Sigmoid colon (tissue), 7 donors: ENCODE results near the gene CECR2. TPM values are rescaled to one million over a fixed set of nuclear protein-coding genes. Genes with fewer than 3 reads are reported as not detected.

Experiments
- DNase-seq: peaks from one replicate; pipeline ENCODE4 v3.0.0-alpha.2; 2019
- H3K27ac ChIP-seq, 4 donors: fragments of 200-600 bp; sonication (generic); one replicate each; pipeline ENCODE4 v1.5.1; 2016 to 2019; ENCODE audit warnings: mild to moderate bottlenecking in 1 of 4
- H3K27me3 ChIP-seq, 3 donors: fragments of 200-600 bp; sonication (generic); one replicate each; pipeline ENCODE4 v1.5.1; 2019; ENCODE audit warnings: mild to moderate bottlenecking in 1 of 3
- H3K36me3 ChIP-seq, 4 donors: fragments of 200-600 bp; sonication (generic); one replicate each; pipeline ENCODE4 v1.5.1; 2016 to 2019
- H3K4me1 ChIP-seq, 4 donors: fragments of 200-600 bp; sonication (generic); one replicate each; pipeline ENCODE4 v1.5.1; 2017 to 2019
- H3K4me3 ChIP-seq, 4 donors: fragments of 200-600 bp; sonication (generic); one replicate each; pipeline ENCODE4 v1.5.1; 2017 to 2019; ENCODE audit warnings: mild to moderate bottlenecking in 2 of 4, moderate library complexity in 1 of 4
- H3K9me3 ChIP-seq, 4 donors: fragments of 200-600 bp in 3 of 4; sonication (generic) in 3 of 4; one replicate each; pipeline versions ENCODE4 v1.5.1 to v1.6.1; 2013 to 2019
- EP300 ChIP-seq, 4 donors: sonication (generic); formaldehyde crosslinking; IDR thresholded peaks; one replicate each; pipeline ENCODE4 v1.6.1; 2017; ENCODE audit warnings: antibody characterized with exemption in 4 of 4
- POLR2A ChIP-seq, 2 donors: fragments of 450-650 bp; IDR thresholded peaks; one replicate each; pipeline ENCODE4 v1.6.1; 2016; ENCODE audit warnings: antibody characterized with exemption in 2 of 2, mild to moderate bottlenecking in 2 of 2, moderate library complexity in 2 of 2
- POLR2AphosphoS5 ChIP-seq, 4 donors: sonication (generic); formaldehyde crosslinking; IDR thresholded peaks; one replicate each; pipeline ENCODE4 v1.6.1; 2017; ENCODE audit warnings: antibody characterized with exemption in 4 of 4
- WGBS, 2 donors: extraction: QIAGEN DNeasy Blood & Tissue Kit; methylation state at CpG; one replicate each; pipeline ENCODE4 v1.1.7; 2013; 5-methylcytosine and 5-hydroxymethylcytosine counted together
- intact Hi-C: fragments of 100-400 bp; cut with DNase I; formaldehyde crosslinking; loops from one replicate; pipeline ENCODE4 v1.15.1; 2023
- polyA plus RNA-seq, 3 donors: library from polyadenylated mRNA; stranded (reverse); fragments of 200-250 nt; gene quantifications; one replicate each; pipeline ENCODE4 v1.2.3, GENCODE V29; 2013
- total RNA-seq, 4 donors: library from RNA; depleted of rRNA; stranded (reverse); fragments of >200 nt; gene quantifications; one replicate each; pipeline ENCODE4 v1.1.0, GENCODE V29; 2016
- TF ChIP-seq, protein P1 (sequence below), 4 experiments: fragments of 450-650 bp in 3 of 4; fragments of 200-600 bp in 1 of 4; IDR thresholded peaks; one replicate each; pipeline ENCODE4 v1.5.1; 2016 to 2019; ENCODE audit warnings: antibody characterized with exemption in 4 of 4, mild to moderate bottlenecking in 3 of 4, moderate library complexity in 2 of 4
- donor health status: healthy with polysubstance abuse.
- donor health status: Bipolar disorder and iron deficiency.
- donor health status: healthy.

The CECR2 gene
- total and polyA plus RNA-seq, 7 donors, result 0.39 to 2.8 (median 1.3) TPM; not detected in 1

DNA sequence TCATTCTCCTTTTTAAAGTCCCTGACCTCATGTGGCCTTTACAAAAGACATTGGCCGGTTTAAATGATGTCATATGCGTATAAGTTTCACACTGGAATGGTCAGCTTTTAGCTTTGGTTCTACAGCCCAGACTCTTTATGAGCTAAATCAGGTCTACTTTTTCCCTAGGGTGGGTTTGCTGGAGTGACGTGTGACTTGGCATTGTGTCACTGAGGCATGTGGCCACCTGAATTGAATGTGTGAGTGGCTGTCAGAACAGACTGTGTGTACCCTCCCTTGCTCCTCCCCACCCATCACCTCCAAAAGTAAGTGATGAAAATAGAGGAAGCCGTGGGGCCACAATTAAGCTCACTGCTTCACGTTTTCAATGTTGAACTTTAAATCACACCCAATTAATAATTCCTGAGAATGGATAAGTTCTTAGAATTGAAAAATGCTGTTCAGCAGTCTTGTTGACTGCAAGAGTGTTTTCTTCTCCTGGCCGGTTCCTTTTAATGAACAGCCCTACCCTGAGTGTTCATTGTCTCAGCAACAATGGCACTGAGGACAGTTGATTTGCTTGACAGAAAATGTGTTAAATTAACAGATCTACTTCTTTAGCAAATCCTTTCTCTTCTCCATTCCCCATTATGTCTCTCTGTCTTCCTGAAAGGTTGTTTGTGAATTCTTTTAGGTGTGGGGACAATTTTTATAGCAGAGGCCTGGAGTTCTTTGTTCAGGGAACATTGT is 11.3 kb downstream of the CECR2 start:
- Histone ChIP-seq H3K4me3 (no peak overlapping the region), H3K9me3 (peaks cover 0 to 12% (median 0%) of the 10 kb centered on the region in 4 donors), H3K27ac (no peak overlapping the region), H3K4me1 (no peaks in the 10 kb centered on the region), H3K27me3 (peaks cover 0 to 6% (median 0%) of the 10 kb centered on the region in 3 donors), H3K36me3 (no peaks in the 10 kb centered on the region)
- TF ChIP-seq, protein P1, sequence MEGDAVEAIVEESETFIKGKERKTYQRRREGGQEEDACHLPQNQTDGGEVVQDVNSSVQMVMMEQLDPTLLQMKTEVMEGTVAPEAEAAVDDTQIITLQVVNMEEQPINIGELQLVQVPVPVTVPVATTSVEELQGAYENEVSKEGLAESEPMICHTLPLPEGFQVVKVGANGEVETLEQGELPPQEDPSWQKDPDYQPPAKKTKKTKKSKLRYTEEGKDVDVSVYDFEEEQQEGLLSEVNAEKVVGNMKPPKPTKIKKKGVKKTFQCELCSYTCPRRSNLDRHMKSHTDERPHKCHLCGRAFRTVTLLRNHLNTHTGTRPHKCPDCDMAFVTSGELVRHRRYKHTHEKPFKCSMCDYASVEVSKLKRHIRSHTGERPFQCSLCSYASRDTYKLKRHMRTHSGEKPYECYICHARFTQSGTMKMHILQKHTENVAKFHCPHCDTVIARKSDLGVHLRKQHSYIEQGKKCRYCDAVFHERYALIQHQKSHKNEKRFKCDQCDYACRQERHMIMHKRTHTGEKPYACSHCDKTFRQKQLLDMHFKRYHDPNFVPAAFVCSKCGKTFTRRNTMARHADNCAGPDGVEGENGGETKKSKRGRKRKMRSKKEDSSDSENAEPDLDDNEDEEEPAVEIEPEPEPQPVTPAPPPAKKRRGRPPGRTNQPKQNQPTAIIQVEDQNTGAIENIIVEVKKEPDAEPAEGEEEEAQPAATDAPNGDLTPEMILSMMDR (IDR thresholded peaks at IDR 0.05), result no peak
- TF ChIP-seq POLR2AphosphoS5 (IDR thresholded peaks at IDR 0.05) (no peak), EP300 (IDR thresholded peaks at IDR 0.05) (no peak), POLR2A (IDR thresholded peaks at IDR 0.05) (no peak)
- 67% methylated on average over 6 of the region's 6 CpGs for WGBS, 2 donors
- no peak for DNase-seq
- intact Hi-C loops, result no loop called here

DNA sequence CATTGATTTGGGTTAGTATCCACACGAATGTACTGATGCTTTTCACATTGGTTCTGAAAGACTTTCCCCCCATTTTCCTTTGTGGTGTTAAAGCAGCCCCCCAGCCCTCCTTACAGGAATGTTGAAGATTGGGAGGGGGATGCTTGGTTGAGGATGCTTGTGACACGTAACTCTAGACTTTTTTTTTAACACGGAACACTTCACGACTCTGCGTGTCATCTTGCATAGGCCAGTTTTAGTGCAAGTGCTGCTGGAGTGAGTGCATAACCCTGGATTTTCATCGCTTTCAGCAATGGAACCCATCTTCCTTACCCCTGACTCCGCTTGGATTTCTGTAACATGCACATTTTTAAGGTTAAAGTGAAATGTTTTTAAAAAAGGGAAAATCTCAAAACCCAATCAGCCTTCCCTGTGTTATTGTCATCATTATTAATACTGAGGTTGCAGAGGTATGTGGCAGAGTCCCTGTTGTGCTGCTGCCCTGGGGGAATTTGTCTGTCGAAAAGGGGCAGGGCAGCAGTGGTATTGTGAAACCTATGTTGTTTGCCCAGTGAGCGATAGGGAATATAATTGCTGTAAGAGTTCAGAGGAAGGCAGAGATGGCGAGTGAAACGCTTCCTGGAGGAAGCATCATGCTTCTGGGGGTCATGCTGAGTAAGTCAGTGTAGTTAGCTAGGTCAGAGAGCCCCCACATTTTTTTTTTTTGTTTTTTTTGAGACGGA is 12.1 kb downstream of the CECR2 start:
- no peak overlapping the region for H3K27ac ChIP-seq
- intact Hi-C loops, result no loop called here
- peaks cover 0 to 6% (median 0%) of the 10 kb centered on the region in 3 donors for H3K27me3 ChIP-seq
- no peaks in the 10 kb centered on the region for H3K4me1 ChIP-seq
- WGBS, 2 donors, result 61 to 79% methylated on average over 12 of the region's 12 CpGs
- H3K36me3 ChIP-seq, result no peaks in the 10 kb centered on the region
- H3K9me3 ChIP-seq, result peaks cover 0 to 12% (median 0%) of the 10 kb centered on the region in 4 donors
- TF ChIP-seq EP300 (IDR thresholded peaks at IDR 0.05) (no peak), POLR2AphosphoS5 (IDR thresholded peaks at IDR 0.05) (no peak), POLR2A (IDR thresholded peaks at IDR 0.05) (no peak)
- TF ChIP-seq, protein P1 (IDR thresholded peaks at IDR 0.05), result no peak
- no peak for DNase-seq
- H3K4me3 ChIP-seq, result no peak overlapping the region

DNA sequence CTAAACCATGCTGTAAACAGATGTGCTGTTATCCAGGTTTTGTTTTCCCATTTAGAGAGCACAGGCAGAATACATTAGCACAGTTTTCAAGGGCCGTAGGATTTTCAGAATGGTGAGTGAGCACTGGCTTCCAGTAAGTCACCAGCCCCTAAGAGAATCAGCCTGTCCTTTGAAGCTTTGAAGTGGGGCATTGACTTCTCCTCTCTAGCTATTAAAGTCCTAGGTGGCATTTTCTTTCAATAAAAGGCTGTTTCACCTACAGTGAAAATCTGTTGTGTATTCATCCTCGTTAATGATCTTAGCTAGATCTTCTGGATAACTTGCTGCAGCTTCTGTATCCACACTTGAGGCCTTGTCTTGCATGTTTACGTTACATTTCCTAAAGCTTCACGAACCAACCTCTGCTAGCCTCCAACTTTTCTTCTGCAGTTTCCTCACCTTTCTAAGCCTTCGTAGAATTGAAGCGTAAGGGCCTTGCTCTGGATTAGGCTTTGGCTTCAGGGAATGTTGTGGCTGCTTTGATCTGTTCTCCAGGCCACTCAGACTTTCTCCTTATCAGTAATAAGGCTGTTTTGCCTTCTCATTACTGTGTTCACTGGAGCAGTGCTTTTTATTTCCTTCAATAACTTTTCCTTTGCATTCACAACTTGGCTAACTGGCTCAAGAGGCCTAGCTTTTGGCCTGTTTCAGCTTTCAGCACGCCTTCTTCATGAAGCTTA is 15.5 kb downstream of the CECR2 start:
- Histone ChIP-seq H3K4me3 (no peak overlapping the region), H3K4me1 (no peaks in the 10 kb centered on the region), H3K27me3 (peaks cover 0 to 5% (median 0%) of the 10 kb centered on the region in 3 donors), H3K9me3 (peaks cover 0 to 12% (median 0%) of the 10 kb centered on the region in 4 donors), H3K36me3 (no peaks in the 10 kb centered on the region), H3K27ac (no peak overlapping the region)
- 86 to 93% methylated on average over 7 of the region's 7 CpGs for WGBS, 2 donors
- DNase-seq, result no peak
- intact Hi-C loops, result no loop called here
- TF ChIP-seq, protein P1 (IDR thresholded peaks at IDR 0.05), result no peak
- no peak for TF ChIP-seq EP300 (IDR thresholded peaks at IDR 0.05)
- TF ChIP-seq POLR2AphosphoS5 (IDR thresholded peaks at IDR 0.05), result no peak
- TF ChIP-seq POLR2A (IDR thresholded peaks at IDR 0.05), result no peak

DNA sequence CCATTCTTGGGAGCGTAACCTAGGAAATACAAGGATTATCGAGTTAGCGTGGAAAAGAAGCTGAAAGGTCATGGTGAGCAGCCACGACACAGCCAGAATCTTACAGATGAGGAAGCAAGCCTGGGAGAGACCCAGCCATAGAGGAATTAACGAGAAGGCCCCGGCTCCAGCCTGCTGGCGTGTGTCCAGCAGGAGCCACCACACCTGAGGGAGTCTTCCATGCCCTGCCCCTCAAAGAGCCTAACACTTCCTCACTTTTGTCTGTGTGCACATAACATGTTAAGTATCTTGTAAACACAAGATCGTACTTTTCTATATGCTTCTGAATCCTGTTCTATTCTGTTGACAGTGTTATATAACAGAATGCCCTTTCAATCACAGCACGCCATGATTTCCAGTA is 18.1 kb downstream of the CECR2 start:
- TF ChIP-seq, protein P1 (IDR thresholded peaks at IDR 0.05), result no peak
- TF ChIP-seq POLR2A (IDR thresholded peaks at IDR 0.05) (no peak), EP300 (IDR thresholded peaks at IDR 0.05) (no peak), POLR2AphosphoS5 (IDR thresholded peaks at IDR 0.05) (no peak)
- 59 to 75% methylated on average over 9 of the region's 9 CpGs for WGBS, 2 donors

More for the DNA sequence above, 18.1 kb downstream of the CECR2 start:
- peaks cover 0 to 12% (median 0%) of the 10 kb centered on the region in 4 donors for H3K9me3 ChIP-seq
- no peak overlapping the region for H3K4me3 ChIP-seq
- intact Hi-C loops, result no loop called here
- H3K27me3 ChIP-seq, result peaks cover 0 to 5% (median 0%) of the 10 kb centered on the region in 3 donors
- no peak overlapping the region for H3K27ac ChIP-seq
- DNase-seq, result no peak
- H3K36me3 ChIP-seq, result no peaks in the 10 kb centered on the region
- no peaks in the 10 kb centered on the region for H3K4me1 ChIP-seq
